H9 (cell line): Measurements from ENCODE around the gene TRPM3. TPM values are rescaled to one million over a fixed set of nuclear protein-coding genes. Genes with fewer than 3 reads are reported as not detected.

Experiments used
- DNase-seq: peaks from one replicate; pipeline ENCODE4 v3.0.0-alpha.2; 2017
- H2AFZ ChIP-seq: one replicate; pipeline ENCODE4 v1.6.1; 2013; ENCODE audit warnings: mild to moderate bottlenecking, low read length, control low read depth, moderate library complexity
- H2AK5ac ChIP-seq: 2 replicates; pipeline ENCODE4 v1.6.1; 2013; ENCODE audit warnings: low read length, control low read depth, mixed read lengths; ENCODE audit not compliant: insufficient read length
- H2BK120ac ChIP-seq: one replicate; pipeline ENCODE4 v1.6.1; 2013; ENCODE audit warnings: low read depth, mild to moderate bottlenecking, low read length, control low read depth, inconsistent platforms; ENCODE audit not compliant: poor library complexity, severe bottlenecking
- H2BK12ac ChIP-seq: 2 replicates; pipeline ENCODE4 v1.6.1; 2013; ENCODE audit warnings: low read length, control low read depth, mixed read lengths, low read depth; ENCODE audit not compliant: insufficient read length
- H2BK15ac ChIP-seq: 2 replicates; pipeline ENCODE4 v1.6.1; 2013; ENCODE audit warnings: low read depth, low read length, control low read depth
- H2BK20ac ChIP-seq: one replicate; pipeline ENCODE4 v1.6.1; 2013; ENCODE audit warnings: low read depth, mild to moderate bottlenecking, low read length, control low read depth, inconsistent platforms; ENCODE audit not compliant: poor library complexity, severe bottlenecking
- H2BK5ac ChIP-seq: 2 replicates; pipeline ENCODE4 v1.6.1; 2013; ENCODE audit warnings: low read length, control low read depth, mixed read lengths; ENCODE audit not compliant: insufficient read length
- H3K14ac ChIP-seq: 2 replicates; pipeline ENCODE4 v1.6.1; 2013; ENCODE audit warnings: low read length, control low read depth; ENCODE audit not compliant: insufficient read depth
- H3K18ac ChIP-seq: 2 replicates; pipeline ENCODE4 v1.6.1; 2013; ENCODE audit warnings: low read depth, mild to moderate bottlenecking, mixed read lengths, low read length, control low read depth; ENCODE audit not compliant: insufficient read length
- H3K23ac ChIP-seq: 2 replicates; pipeline ENCODE4 v1.6.1; 2013; ENCODE audit warnings: low read length, control low read depth, mixed read lengths, low read depth; ENCODE audit not compliant: insufficient read length
- H3K23me2 ChIP-seq: 2 replicates; pipeline ENCODE4 v1.6.1; 2013; ENCODE audit warnings: low read depth, mild to moderate bottlenecking, mixed read lengths, low read length, control low read depth; ENCODE audit not compliant: insufficient read length, poor library complexity, severe bottlenecking
- H3K27ac ChIP-seq: 2 replicates; pipeline ENCODE4 v1.5.1; 2013; ENCODE audit warnings: low read length, control low read depth, mixed read lengths, low read depth; ENCODE audit not compliant: insufficient read length
- H3K27me3 ChIP-seq: 2 replicates; pipeline ENCODE4 v1.6.1; 2013; ENCODE audit warnings: low read length, control low read depth, inconsistent platforms; ENCODE audit not compliant: insufficient read depth
- H3K4ac ChIP-seq: 2 replicates; pipeline ENCODE4 v1.6.1; 2013; ENCODE audit warnings: low read depth, mild to moderate bottlenecking, control low read depth, inconsistent platforms, low read length, moderate library complexity
- H3K4me1 ChIP-seq: 2 replicates; pipeline ENCODE4 v1.6.1; 2013; ENCODE audit warnings: low read length, control low read depth, inconsistent platforms; ENCODE audit not compliant: insufficient read depth
- H3K4me2 ChIP-seq: 2 replicates; pipeline ENCODE4 v1.6.1; 2013; ENCODE audit warnings: low read length, control low read depth, mixed read lengths; ENCODE audit not compliant: insufficient read length, insufficient read depth
- H3K56ac ChIP-seq: 2 replicates; pipeline ENCODE4 v1.6.1; 2013; ENCODE audit warnings: low read depth, mild to moderate bottlenecking, mixed read lengths, low read length, control low read depth; ENCODE audit not compliant: insufficient read length
- H3K79me1 ChIP-seq: 2 replicates; pipeline ENCODE4 v1.6.1; 2013; ENCODE audit warnings: low read depth, mild to moderate bottlenecking, moderate library complexity, low read length, control low read depth, inconsistent platforms; ENCODE audit not compliant: insufficient read depth, poor library complexity, severe bottlenecking
- H3K79me2 ChIP-seq: 2 replicates; pipeline ENCODE4 v1.6.1; 2013; ENCODE audit warnings: low read length, control low read depth, inconsistent platforms; ENCODE audit not compliant: insufficient read depth
- H3K9ac ChIP-seq: 2 replicates; pipeline ENCODE4 v1.6.1; 2013; ENCODE audit warnings: low read length, control low read depth, mixed read lengths; ENCODE audit not compliant: insufficient read length; ENCODE audit errors: extremely low read depth
- H3K9me3 ChIP-seq: one replicate; pipeline ENCODE4 v1.6.1; 2013; ENCODE audit warnings: low read depth, low read length, inconsistent platforms; ENCODE audit not compliant: control insufficient read depth
- H3T11ph ChIP-seq: one replicate; pipeline ENCODE4 v1.6.1; 2013; ENCODE audit warnings: mild to moderate bottlenecking, low read length, control low read depth, inconsistent platforms
- H4K20me1 ChIP-seq: one replicate; pipeline ENCODE4 v1.6.1; 2013; ENCODE audit not compliant: control insufficient read depth, insufficient read length, insufficient read depth
- H4K5ac ChIP-seq: 2 replicates; pipeline ENCODE4 v1.6.1; 2013; ENCODE audit warnings: low read depth, mild to moderate bottlenecking, mixed read lengths, low read length, control low read depth; ENCODE audit not compliant: insufficient read length
- H4K8ac ChIP-seq: replicated peaks from 2 replicates; pipeline ENCODE4 v1.6.1; 2013; ENCODE audit warnings: low read length, control low read depth, mixed read lengths, low read depth; ENCODE audit not compliant: insufficient read length
- H4K91ac ChIP-seq: 2 replicates; pipeline ENCODE4 v1.6.1; 2013; ENCODE audit warnings: low read depth, mild to moderate bottlenecking, moderate library complexity, mixed read lengths, low read length, control low read depth; ENCODE audit not compliant: insufficient read length
- H3K27ac Mint-ChIP-seq, 3 experiments: 2 replicates in 2 of 3; 3 replicates in 1 of 3; pipeline ENCODE4 v1.8.0; 2020 to 2021; ENCODE audit warnings: mixed read lengths in 3 of 3, mild to moderate bottlenecking in 1 of 3, moderate library complexity in 1 of 3
- H3K27me3 Mint-ChIP-seq: 2 replicates; pipeline ENCODE4 v1.8.0; 2021; ENCODE audit warnings: low read depth, mild to moderate bottlenecking, moderate library complexity, mixed read lengths
- H3K36me3 Mint-ChIP-seq, 3 experiments: 2 replicates in 2 of 3; 3 replicates in 1 of 3; pipeline ENCODE4 v1.8.0; 2020 to 2021; ENCODE audit warnings: low read depth in 3 of 3, mixed read lengths in 3 of 3; ENCODE audit not compliant: insufficient read depth in 1 of 3
- H3K4me1 Mint-ChIP-seq, 2 experiments: 2 replicates each; pipeline ENCODE4 v1.8.0; 2020; ENCODE audit warnings: mixed read lengths in 2 of 2
- H3K4me3 Mint-ChIP-seq, 2 experiments: 2 replicates in 1 of 2; 3 replicates in 1 of 2; pipeline ENCODE4 v1.8.0; 2020 to 2021; ENCODE audit warnings: mild to moderate bottlenecking in 2 of 2, mixed read lengths in 2 of 2, moderate library complexity in 1 of 2
- H3K9me3 Mint-ChIP-seq, 2 experiments: 2 replicates in 1 of 2; 3 replicates in 1 of 2; pipeline ENCODE4 v1.8.0; 2020; ENCODE audit warnings: mild to moderate bottlenecking in 2 of 2, mixed read lengths in 2 of 2, moderate library complexity in 1 of 2
- total RNA-seq: library from RNA; stranded (reverse); gene quantifications from 2 replicates; pipeline ENCODE4 v1.2.1, GENCODE V29; 2021
- TF ChIP-seq, protein P1 (sequence below): fragments of 200-600 bp; sonication (generic); conservative IDR thresholded peaks from 3 replicates; pipeline ENCODE4 v1.8.0; 2021; ENCODE audit warnings: antibody characterized with exemption, mild to moderate bottlenecking

Gene TRPM3
- total RNA-seq, 1 experiment from 2014 or later = 10.3 TPM

DNA sequence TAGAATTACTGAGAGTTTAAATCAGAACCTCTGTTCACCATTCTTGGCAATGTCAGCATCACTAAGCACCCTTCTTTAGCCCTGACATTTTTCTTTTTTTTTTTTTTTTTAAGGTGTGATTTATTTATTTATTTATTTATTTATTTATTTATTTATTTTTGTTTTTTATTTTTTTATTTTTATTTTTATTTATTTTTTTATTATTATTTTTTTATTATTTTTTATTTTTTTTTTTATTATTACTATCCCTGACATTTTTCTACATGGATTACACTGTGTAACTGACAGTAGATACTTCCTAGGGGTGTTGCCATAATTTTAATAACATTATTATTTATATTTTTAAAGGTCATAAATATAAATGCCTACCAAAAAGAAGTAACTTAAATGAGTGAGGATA, 47.0 kb upstream of the TRPM3 start:
- no peak overlapping the region for H3K14ac ChIP-seq
- TF ChIP-seq, protein P1, sequence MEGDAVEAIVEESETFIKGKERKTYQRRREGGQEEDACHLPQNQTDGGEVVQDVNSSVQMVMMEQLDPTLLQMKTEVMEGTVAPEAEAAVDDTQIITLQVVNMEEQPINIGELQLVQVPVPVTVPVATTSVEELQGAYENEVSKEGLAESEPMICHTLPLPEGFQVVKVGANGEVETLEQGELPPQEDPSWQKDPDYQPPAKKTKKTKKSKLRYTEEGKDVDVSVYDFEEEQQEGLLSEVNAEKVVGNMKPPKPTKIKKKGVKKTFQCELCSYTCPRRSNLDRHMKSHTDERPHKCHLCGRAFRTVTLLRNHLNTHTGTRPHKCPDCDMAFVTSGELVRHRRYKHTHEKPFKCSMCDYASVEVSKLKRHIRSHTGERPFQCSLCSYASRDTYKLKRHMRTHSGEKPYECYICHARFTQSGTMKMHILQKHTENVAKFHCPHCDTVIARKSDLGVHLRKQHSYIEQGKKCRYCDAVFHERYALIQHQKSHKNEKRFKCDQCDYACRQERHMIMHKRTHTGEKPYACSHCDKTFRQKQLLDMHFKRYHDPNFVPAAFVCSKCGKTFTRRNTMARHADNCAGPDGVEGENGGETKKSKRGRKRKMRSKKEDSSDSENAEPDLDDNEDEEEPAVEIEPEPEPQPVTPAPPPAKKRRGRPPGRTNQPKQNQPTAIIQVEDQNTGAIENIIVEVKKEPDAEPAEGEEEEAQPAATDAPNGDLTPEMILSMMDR = no peak
- no peaks in the 10 kb centered on the region for H3K27me3 Mint-ChIP-seq
- H3K9me3 Mint-ChIP-seq = no peaks in the 10 kb centered on the region
- no peak overlapping the region for H3K27ac ChIP-seq
- H3K23ac ChIP-seq = no peak overlapping the region
- H3K4me3 Mint-ChIP-seq = no peak overlapping the region
- no peak overlapping the region for H2AFZ ChIP-seq
- no peak overlapping the region for H3K27ac Mint-ChIP-seq
- H3K79me2 ChIP-seq = no peaks in the 10 kb centered on the region
- no peak overlapping the region for H3K18ac ChIP-seq
- no peaks in the 10 kb centered on the region for H4K20me1 ChIP-seq
- no peak overlapping the region for H4K8ac ChIP-seq
- no peak for DNase-seq
- H2BK5ac ChIP-seq = no peak overlapping the region
- H2BK20ac ChIP-seq = no peak overlapping the region
- H3K4me1 Mint-ChIP-seq = peaks cover 35 to 36% of the 10 kb centered on the region in 2 experiments
- H3K56ac ChIP-seq = no peak overlapping the region
- no peak overlapping the region for H3K9ac ChIP-seq
- no peaks in the 10 kb centered on the region for H3K9me3 ChIP-seq
- no peak overlapping the region for H4K5ac ChIP-seq
- H4K91ac ChIP-seq = no peak overlapping the region
- peaks cover 5% of the 10 kb centered on the region; the same call in 1 of the 2 replicates for H3K4me1 ChIP-seq
- H3K4ac ChIP-seq = no peak overlapping the region
- H2AK5ac ChIP-seq = no peak overlapping the region
- H2BK15ac ChIP-seq = no peak overlapping the region
- H3K23me2 ChIP-seq = no peaks in the 10 kb centered on the region
- H3K4me2 ChIP-seq = no peak overlapping the region
- H3K36me3 Mint-ChIP-seq = 0 out of 7 replicates have a peak, but pooled peaks cover 0 to 2% (median 0%) of the 10 kb centered on the region in 3 experiments
- H3T11ph ChIP-seq = no peak overlapping the region
- no peak overlapping the region for H2BK120ac ChIP-seq
- no peak overlapping the region for H2BK12ac ChIP-seq
- H3K27me3 ChIP-seq = no peaks in the 10 kb centered on the region
- H3K79me1 ChIP-seq = no peaks in the 10 kb centered on the region
